DND-41 (cell line): ENCODE results near the gene PSMC1.

Experiments used
- CTCF ChIP-seq: IDR thresholded peaks from 2 replicates; pipeline ENCODE4 v1.5.1; 2012; ENCODE audit warnings: borderline replicate concordance, low read length, moderate library complexity, mild to moderate bottlenecking; ENCODE audit not compliant: poor library complexity, severe bottlenecking; ENCODE audit errors: extremely low read depth
- EZH2 ChIP-seq: IDR thresholded peaks from 3 replicates; pipeline ENCODE4 v1.6.1; 2012; ENCODE audit warnings: borderline replicate concordance, low read depth, mild to moderate bottlenecking, moderate library complexity, low read length, inconsistent platforms; ENCODE audit not compliant: severe bottlenecking

GRCh38 chr14:90297876-90298629, 41.7 kb downstream of the PSMC1 start:
- TF ChIP-seq CTCF (no peak), EZH2 (no peak)
